ENCODE measurements around the gene AIFM3. TPM values are rescaled to one million over a fixed set of nuclear protein-coding genes. Genes with fewer than 3 reads are reported as not detected.

Gene AIFM3
- total RNA-seq, 1 donor from 2014 or later = 1.8 TPM

GRCh38 chr22:21014202-21014725, 47.2 kb downstream of the AIFM3 start:
- Mint-ChIP-seq H3K4me1 (ENCODE audit: low read depth) (peaks cover 14% of the 10 kb centered on the region), H3K27me3 (no peaks in the 10 kb centered on the region), H3K9me3 (ENCODE audit: low read depth) (no peaks in the 10 kb centered on the region), H3K36me3 (ENCODE audit: insufficient read depth) (no peaks in the 10 kb centered on the region), H3K27ac (peak overlapping the region; percentile 95), H3K4me3 (ENCODE audit: low read depth) (peak overlapping the region; percentile 72)
- DNase-seq (ENCODE audit: low spot score, unreplicated experiment) = peak; percentile 85
- TF ChIP-seq CTCF (IDR thresholded peaks at IDR 0.05; ENCODE audit: unreplicated experiment) = no peak

- TF ChIP-seq CTCF (IDR thresholded peaks at IDR 0.05; ENCODE audit: unreplicated experiment) = no peak
- DNase-seq (ENCODE audit: low spot score, unreplicated experiment) = no peak
- peak within 1 kb of the TSS; percentile 72 for H3K4me3 Mint-ChIP-seq (ENCODE audit: low read depth)
- H3K9me3 Mint-ChIP-seq (ENCODE audit: low read depth) = no peaks in the 10 kb centered on the region
- peak within 1 kb of the TSS; percentile 95 for H3K27ac Mint-ChIP-seq
- no peaks in the 10 kb centered on the region for H3K36me3 Mint-ChIP-seq (ENCODE audit: insufficient read depth)
- no peaks in the 10 kb centered on the region for H3K27me3 Mint-ChIP-seq
- H3K4me1 Mint-ChIP-seq (ENCODE audit: low read depth) = peaks cover 14% of the 10 kb centered on the region
Observed at GRCh38 chr22:21014726-21015465, 47.8 kb downstream of the AIFM3 start, which contains the start of gene P2RX6. Gene P2RX6 (plus strand): TSS chr22:21015165. CDS start chr22:21015175, 10 bp downstream.

GRCh38 chr22:21015466-21016006, 48.5 kb downstream of the AIFM3 start:
- no peak for DNase-seq (ENCODE audit: low spot score, unreplicated experiment)
- Mint-ChIP-seq H3K36me3 (ENCODE audit: insufficient read depth) (no peaks in the 10 kb centered on the region), H3K4me1 (ENCODE audit: low read depth) (peaks cover 14% of the 10 kb centered on the region), H3K27ac (no peak overlapping the region), H3K4me3 (ENCODE audit: low read depth) (no peak overlapping the region), H3K9me3 (ENCODE audit: low read depth) (peaks cover 3% of the 10 kb centered on the region), H3K27me3 (no peaks in the 10 kb centered on the region)
- TF ChIP-seq CTCF (IDR thresholded peaks at IDR 0.05; ENCODE audit: unreplicated experiment) = no peak

- Mint-ChIP-seq H3K4me1 (ENCODE audit: low read depth) (peaks cover 14% of the 10 kb centered on the region), H3K4me3 (ENCODE audit: low read depth) (no peak overlapping the region), H3K9me3 (ENCODE audit: low read depth) (peaks cover 3% of the 10 kb centered on the region), H3K36me3 (ENCODE audit: insufficient read depth) (no peaks in the 10 kb centered on the region), H3K27me3 (no peaks in the 10 kb centered on the region), H3K27ac (no peak overlapping the region)
- no peak for DNase-seq (ENCODE audit: low spot score, unreplicated experiment)
- no peak for TF ChIP-seq CTCF (IDR thresholded peaks at IDR 0.05; ENCODE audit: unreplicated experiment)
Observed at GRCh38 chr22:21016644-21017420, 49.8 kb downstream of the AIFM3 start.

- no peak for TF ChIP-seq CTCF (IDR thresholded peaks at IDR 0.05; ENCODE audit: unreplicated experiment)
- H3K27ac Mint-ChIP-seq = no peak overlapping the region
- H3K36me3 Mint-ChIP-seq (ENCODE audit: insufficient read depth) = no peaks in the 10 kb centered on the region
- no peaks in the 10 kb centered on the region for H3K27me3 Mint-ChIP-seq
- no peak overlapping the region for H3K4me3 Mint-ChIP-seq (ENCODE audit: low read depth)
- DNase-seq (ENCODE audit: low spot score, unreplicated experiment) = no peak
- peaks cover 14% of the 10 kb centered on the region for H3K4me1 Mint-ChIP-seq (ENCODE audit: low read depth)
- H3K9me3 Mint-ChIP-seq (ENCODE audit: low read depth) = peaks cover 3% of the 10 kb centered on the region
Observed at GRCh38 chr22:21018314-21018713, 51.3 kb downstream of the AIFM3 start.
